GM12873 (cell line): Measurements from ENCODE around the gene POLD1.

Experiments used
- CTCF ChIP-seq: IDR thresholded peaks from 2 replicates; pipeline ENCODE4 v1.5.1; 2012; ENCODE audit warnings: low read depth, mild to moderate bottlenecking, moderate library complexity, low read length, control low read depth; ENCODE audit not compliant: insufficient read depth; ENCODE audit errors: missing control alignments

The POLD1 gene

DNA sequence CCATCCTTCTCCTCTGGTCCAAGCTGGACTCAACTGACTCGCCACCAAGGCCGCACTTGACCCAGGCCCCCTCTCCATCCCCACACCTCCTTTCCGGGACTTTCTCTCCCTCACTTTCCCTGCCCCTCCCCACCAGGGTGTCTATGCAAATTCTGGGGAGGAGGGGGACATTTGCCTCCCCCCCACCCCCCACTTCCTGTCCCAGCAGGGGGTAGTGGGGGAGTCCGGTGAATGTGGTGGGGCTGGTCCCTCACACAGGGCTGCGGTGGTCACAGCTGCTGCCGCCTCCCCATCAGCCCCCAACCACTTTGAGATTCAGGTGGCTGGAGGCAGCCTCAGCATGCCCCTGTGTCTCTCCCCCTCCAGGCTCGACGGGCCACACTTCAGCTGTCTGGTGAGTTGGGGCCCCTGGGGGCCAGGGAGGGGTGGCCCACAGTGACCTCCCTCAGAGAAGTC, 35.5 kb downstream of the POLD1 start:
- TF ChIP-seq CTCF = no peak

GRCh38 chr19:50420127-50420526, 36.0 kb downstream of the POLD1 start:
- no peak for TF ChIP-seq CTCF

- TF ChIP-seq CTCF = no peak
Observed at GRCh38 chr19:50420808-50421207, 36.7 kb downstream of the POLD1 start.

DNA sequence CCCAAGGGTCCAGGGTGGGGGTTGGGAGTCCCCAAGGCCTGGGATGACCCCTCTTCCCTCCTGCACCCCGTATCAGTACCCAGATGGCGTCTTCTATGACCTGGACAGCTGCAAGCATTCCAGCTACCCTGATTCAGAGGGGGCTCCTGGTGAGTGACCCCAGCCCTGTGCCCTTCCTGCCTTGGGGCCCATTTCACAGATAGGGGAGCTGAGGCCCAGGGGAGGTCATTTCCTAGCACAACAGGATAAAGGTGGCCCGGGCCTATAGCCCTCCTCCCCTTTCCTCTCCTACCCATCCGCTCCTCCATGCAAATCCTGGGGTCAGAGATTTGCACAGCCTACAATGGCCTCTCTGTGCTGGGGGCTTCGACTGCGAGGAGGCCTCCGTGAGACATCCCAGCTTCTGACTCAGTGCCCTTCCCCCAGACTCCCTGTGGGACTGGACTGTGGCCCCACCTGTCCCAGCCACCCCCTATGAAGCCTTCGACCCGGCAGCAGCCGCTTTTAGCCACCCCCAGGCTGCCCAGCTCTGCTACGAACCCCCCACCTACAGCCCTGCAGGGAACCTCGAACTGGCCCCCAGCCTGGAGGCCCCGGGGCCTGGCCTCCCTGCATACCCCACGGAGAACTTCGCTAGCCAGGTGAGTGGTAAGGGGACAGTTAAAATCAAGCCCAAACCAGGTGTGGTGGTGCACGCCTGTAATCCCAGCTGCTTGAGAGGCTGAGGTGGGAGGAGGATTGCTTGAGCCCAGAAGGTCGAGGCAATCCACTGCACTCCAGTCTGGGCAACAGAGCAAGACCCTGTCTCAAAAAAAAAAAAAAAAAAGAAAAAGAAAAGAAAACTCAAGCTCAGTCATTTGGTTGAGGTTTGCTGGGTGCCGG, 38.5 kb downstream of the POLD1 start:
- TF ChIP-seq CTCF = no peak

GRCh38 chr19:50423279-50424113, 39.3 kb downstream of the POLD1 start:
- no peak for TF ChIP-seq CTCF

GRCh38 chr19:50425581-50425980, 41.4 kb downstream of the POLD1 start:
- TF ChIP-seq CTCF = no peak

GRCh38 chr19:50427318-50427925, 43.3 kb downstream of the POLD1 start:
- TF ChIP-seq CTCF = no peak
